H1 (cell line): ENCODE data around the gene GDPD5. TPM values are rescaled to one million over a fixed set of nuclear protein-coding genes. Genes with fewer than 3 reads are reported as not detected.

ENCODE experiments used
- BACH1 ChIP-seq: IDR thresholded peaks from 2 replicates; pipeline ENCODE4 v1.6.1; 2012; ENCODE audit warnings: low read length, improper control_type of control experiment
- BRCA1 ChIP-seq: IDR thresholded peaks from 2 replicates; pipeline ENCODE4 v1.6.1; 2012; ENCODE audit warnings: low read depth, low read length, improper control_type of control experiment
- CHD1 ChIP-seq: IDR thresholded peaks from 2 replicates; pipeline ENCODE4 v1.6.1; 2012; ENCODE audit warnings: low read depth, low read length, improper control_type of control experiment
- CHD2 ChIP-seq: IDR thresholded peaks from 2 replicates; pipeline ENCODE4 v1.6.1; 2012; ENCODE audit warnings: low read length, improper control_type of control experiment
- HDAC6 ChIP-seq: IDR thresholded peaks from one replicate; pipeline ENCODE4 v1.7.1; 2012; ENCODE audit warnings: low read depth, mild to moderate bottlenecking, inconsistent platforms, low read length, moderate library complexity
- NRF1 ChIP-seq: IDR thresholded peaks from 2 replicates; pipeline ENCODE4 v1.6.1; 2011; ENCODE audit warnings: mild to moderate bottlenecking, low read depth, low read length, improper control_type of control experiment
- PHF8 ChIP-seq: fragments of 200-600 bp; sonication (generic); conservative IDR thresholded peaks from 2 replicates; pipeline ENCODE4 v1.7.1; 2012; ENCODE audit warnings: low read depth, mild to moderate bottlenecking, inconsistent platforms, low read length, moderate library complexity
- RNF2 ChIP-seq: fragments of 200-900, 300-1000 bp; sonication (generic); IDR thresholded peaks from 2 replicates; pipeline ENCODE4 v1.7.1; 2016; ENCODE audit warnings: borderline replicate concordance, low read depth, mild to moderate bottlenecking, antibody characterized with exemption, low read length; ENCODE audit not compliant: poor library complexity, severe bottlenecking; ENCODE audit errors: missing control alignments
- TAF7 ChIP-seq: optimal IDR thresholded peaks from 2 replicates; pipeline ENCODE3; 2011; ENCODE audit warnings: low read depth, mild to moderate bottlenecking, inconsistent platforms, low read length, moderate library complexity, borderline replicate concordance
- polyA plus RNA-seq, 7 experiments: library from polyadenylated mRNA; depleted of rRNA in 3 of 7; stranded (reverse) in 5 of 7; unstranded in 2 of 7; fragments of >200 nt in 5 of 7; fragments of 200-250 nt in 2 of 7; gene quantifications; 1 replicate in 5 of 7; 2 replicates in 1 of 7; 4 replicates in 1 of 7; pipeline versions ENCODE4 v1.2.1 to v1.2.3, GENCODE V29; 2011 to 2013; ENCODE audit warnings: missing spikeins in 2 of 7, mixed read lengths in 2 of 7
- total RNA-seq: library from RNA; stranded (reverse); fragmentation: NEBNext Ultra II Directional; extraction: Animal tissue kit (Norgen Biotek cat#: 25700); gene quantifications from 2 replicates; pipeline ENCODE4 v1.2.1, GENCODE V29; 2021

The GDPD5 gene
- total and polyA plus RNA-seq, 2 of the 8 experiments (the other 6 are each of a cell fraction or from before 2014, with no cell fraction given): 7.8 to 8.6 TPM

GRCh38 chr11:75520688-75521087, 5.1 kb downstream of the GDPD5 start (continued):
- no peak for TF ChIP-seq HDAC6
- TF ChIP-seq CHD2: no peak
- TF ChIP-seq TAF7: no peak
- TF ChIP-seq BRCA1: no peak
- no peak for TF ChIP-seq RNF2
- no peak for TF ChIP-seq BACH1
- TF ChIP-seq CHD1: no peak
- TF ChIP-seq PHF8: no peak
- no peak for TF ChIP-seq NRF1
- TF ChIP-seq, all 59 proteins: peak for 0
